Vagina (tissue), 2 donors: ENCODE results near the gene C1QL3. TPM values are rescaled to one million over a fixed set of nuclear protein-coding genes. Genes with fewer than 3 reads are reported as not detected.

ENCODE experiments used
- DNase-seq, 2 donors: peaks; one replicate each; pipeline ENCODE4 v3.0.0-alpha.2; 2017; ENCODE audit errors: extremely low spot score in 2 of 2
- H3K27ac ChIP-seq: fragments of 200-600 bp; sonication (generic); one replicate; pipeline ENCODE4 v1.5.1; 2019
- H3K27me3 ChIP-seq: fragments of 200-600 bp; sonication (generic); one replicate; pipeline ENCODE4 v1.5.1; 2019
- H3K36me3 ChIP-seq, 2 donors: fragments of 200-600 bp; sonication (generic); one replicate each; pipeline ENCODE4 v1.5.1; 2017 to 2019
- H3K4me1 ChIP-seq: fragments of 200-600 bp; sonication (generic); one replicate; pipeline ENCODE4 v1.5.1; 2019
- H3K4me3 ChIP-seq, 2 donors: fragments of 200-600 bp; sonication (generic); 1 replicate in 1 of 2; 2 replicates in 1 of 2; pipeline ENCODE4 v1.5.1; 2016 to 2019
- H3K9me3 ChIP-seq: fragments of 200-600 bp; sonication (generic); one replicate; pipeline ENCODE4 v1.5.1; 2019
- CTCF ChIP-seq, 3 experiments: fragments of 450-650 bp in 2 of 3; fragments of 200-600 bp in 1 of 3; sonication (generic) in 1 of 3; IDR thresholded peaks; one replicate each; pipeline ENCODE4 v1.5.1; 2017 to 2019; ENCODE audit warnings: antibody characterized with exemption in 3 of 3, mild to moderate bottlenecking in 2 of 3, moderate library complexity in 2 of 3
- POLR2A ChIP-seq, 2 donors: fragments of 450-650 bp; IDR thresholded peaks; one replicate each; pipeline ENCODE4 v1.6.1; 2017; ENCODE audit warnings: antibody characterized with exemption in 2 of 2, mild to moderate bottlenecking in 2 of 2, moderate library complexity in 2 of 2
- POLR2AphosphoS5 ChIP-seq, 2 donors: sonication (generic); formaldehyde crosslinking; IDR thresholded peaks; one replicate each; pipeline ENCODE4 v1.9.0; 2017; ENCODE audit warnings: antibody characterized with exemption in 2 of 2, mild to moderate bottlenecking in 2 of 2, low read depth in 1 of 2; ENCODE audit not compliant: insufficient read depth in 1 of 2
- intact Hi-C: fragments of 100-400 bp; cut with DNase I; formaldehyde crosslinking; loops from one replicate; pipeline ENCODE4 v1.15.1; 2023
- total RNA-seq: library from RNA; depleted of rRNA; stranded (reverse); fragments of >200 nt; gene quantifications from one replicate; pipeline ENCODE4 v1.2.3, GENCODE V29; 2016

C1QL3 gene
- total RNA-seq, 1 donor from 2014 or later = not detected

- intact Hi-C loops = no loop called here
- TF ChIP-seq CTCF (IDR thresholded peaks at IDR 0.05) (no peak), POLR2A (IDR thresholded peaks at IDR 0.05) (no peak)
- no peak overlapping the region for H3K4me3 ChIP-seq
- no peaks in the 10 kb centered on the region for H3K27me3 ChIP-seq
- no peaks in the 10 kb centered on the region for H3K9me3 ChIP-seq
- H3K27ac ChIP-seq = no peak overlapping the region
- no peak for DNase-seq
- peaks cover 0 to 1% of the 10 kb centered on the region in 2 donors for H3K36me3 ChIP-seq
- H3K4me1 ChIP-seq = no peaks in the 10 kb centered on the region
Measured at GRCh38 chr10:16481052-16481728, 40.5 kb downstream of the C1QL3 start.

GRCh38 chr10:16478801-16479200 lies 42.9 kb downstream of the C1QL3 start:
- intact Hi-C loops = no loop called here

GRCh38 chr10:16477757-16478156 lies 43.9 kb downstream of the C1QL3 start:
- TF ChIP-seq POLR2AphosphoS5 (IDR thresholded peaks at IDR 0.05; ENCODE audit: insufficient read depth in 1 of 2, low read depth in 1 of 2) (no peak), POLR2A (IDR thresholded peaks at IDR 0.05) (no peak), CTCF (IDR thresholded peaks at IDR 0.05) (no peak)
- intact Hi-C loops = no loop called here

More at GRCh38 chr10:16478801-16479200, 42.9 kb downstream of the C1QL3 start:
- H3K36me3 ChIP-seq = no peaks in the 10 kb centered on the region
- TF ChIP-seq CTCF (IDR thresholded peaks at IDR 0.05) = no peak
- H3K27ac ChIP-seq = no peak overlapping the region
- H3K9me3 ChIP-seq = no peaks in the 10 kb centered on the region
- no peaks in the 10 kb centered on the region for H3K4me1 ChIP-seq
- H3K4me3 ChIP-seq = no peak overlapping the region
- no peak for DNase-seq
- H3K27me3 ChIP-seq = no peaks in the 10 kb centered on the region

GRCh38 chr10:16472828-16473227 lies 48.9 kb downstream of the C1QL3 start:
- no peak for TF ChIP-seq POLR2A (IDR thresholded peaks at IDR 0.05)
- no peak for TF ChIP-seq CTCF (IDR thresholded peaks at IDR 0.05)
- TF ChIP-seq POLR2AphosphoS5 (IDR thresholded peaks at IDR 0.05; ENCODE audit: insufficient read depth in 1 of 2, low read depth in 1 of 2) = no peak

More at GRCh38 chr10:16477757-16478156, 43.9 kb downstream of the C1QL3 start:
- Histone ChIP-seq H3K27me3 (no peaks in the 10 kb centered on the region), H3K36me3 (no peaks in the 10 kb centered on the region), H3K4me3 (no peak overlapping the region), H3K4me1 (no peaks in the 10 kb centered on the region), H3K9me3 (no peaks in the 10 kb centered on the region), H3K27ac (no peak overlapping the region)
- DNase-seq = no peak

GRCh38 chr10:16470747-16471146 lies 50.9 kb downstream of the C1QL3 start:
- Histone ChIP-seq H3K9me3 (no peaks in the 10 kb centered on the region), H3K4me3 (no peak overlapping the region), H3K27ac (no peak overlapping the region), H3K36me3 (no peaks in the 10 kb centered on the region), H3K27me3 (no peaks in the 10 kb centered on the region), H3K4me1 (no peaks in the 10 kb centered on the region)
- intact Hi-C loops = no loop called here
- DNase-seq = no peak
- no peak for TF ChIP-seq CTCF (IDR thresholded peaks at IDR 0.05)
- TF ChIP-seq POLR2A (IDR thresholded peaks at IDR 0.05) = no peak
- no peak for TF ChIP-seq POLR2AphosphoS5 (IDR thresholded peaks at IDR 0.05; ENCODE audit: insufficient read depth in 1 of 2, low read depth in 1 of 2)

More at GRCh38 chr10:16472828-16473227, 48.9 kb downstream of the C1QL3 start:
- H3K4me3 ChIP-seq = no peak overlapping the region
- H3K4me1 ChIP-seq = no peaks in the 10 kb centered on the region
- H3K27ac ChIP-seq = no peak overlapping the region
- H3K9me3 ChIP-seq = no peaks in the 10 kb centered on the region
- no peaks in the 10 kb centered on the region for H3K36me3 ChIP-seq
- no peaks in the 10 kb centered on the region for H3K27me3 ChIP-seq
- intact Hi-C loops = no loop called here
- DNase-seq = no peak
